SK-N-SH (cell line): ENCODE measurements around the gene SLC35F1. TPM values are rescaled to one million over a fixed set of nuclear protein-coding genes. Genes with fewer than 3 reads are reported as not detected.

Experiments used
- CTCF ChIA-PET: fragments of 300-600, 350-600 bp; formaldehyde crosslinking; extraction: SDS; loops from one replicate; lab custom pipeline; 2021; lab: Yijun Ruan, JAX
- POLR2A ChIA-PET: fragments of 350-600 bp; sonication (Branson Sonifier 250); formaldehyde crosslinking; extraction: SDS; loops from one replicate; lab custom pipeline; 2020; ENCODE audit warnings: antibody characterized with exemption, inconsistent platforms; lab: Yijun Ruan, JAX
- DNase-seq: peaks from one replicate; pipeline ENCODE4 v3.0.0; 2012
- H2AFZ ChIP-seq: fragments of 200-600 bp; sonication (generic); 2 replicates; pipeline ENCODE4 v1.8.1; 2016; ENCODE audit warnings: antibody characterized with exemption, mild to moderate bottlenecking, low read depth
- H3F3A ChIP-seq: fragments of 200-600 bp; sonication (generic); replicated peaks from 2 replicates; pipeline ENCODE3; 2016; ENCODE audit warnings: antibody characterized with exemption, mild to moderate bottlenecking; ENCODE audit not compliant: insufficient read depth
- H3K27ac ChIP-seq, 2 experiments: fragments of 200-500 bp in 1 of 2; fragments of 200-600 bp in 1 of 2; sonication (Bioruptor generic) in 1 of 2; sonication (generic), shearing (Covaris generic) in 1 of 2; 2 replicates each; pipeline versions ENCODE4 v1.5.1 to v1.6.1; 2014 to 2016; ENCODE audit warnings: low read depth in 2 of 2, inconsistent platforms in 1 of 2, low read length in 1 of 2, mild to moderate bottlenecking in 1 of 2, mixed read lengths in 1 of 2
- H3K27me3 ChIP-seq: fragments of 200-600 bp; sonication (generic), shearing (Covaris generic); 2 replicates; pipeline ENCODE4 v1.6.1; 2016; ENCODE audit warnings: mixed run types; ENCODE audit not compliant: insufficient read depth
- H3K36me3 ChIP-seq, 2 experiments: fragments of 200-500 bp in 1 of 2; fragments of 200-600 bp in 1 of 2; sonication (Bioruptor generic) in 1 of 2; sonication (generic) in 1 of 2; replicated peaks in 1 of 2; 2 replicates each; pipeline versions ENCODE3 to v1.5.1; 2014 to 2016; ENCODE audit warnings: low read length in 1 of 2, mild to moderate bottlenecking in 1 of 2; ENCODE audit not compliant: insufficient read depth in 2 of 2, control insufficient read depth in 1 of 2
- H3K4me1 ChIP-seq, 2 experiments: fragments of 200-500 bp in 1 of 2; fragments of 200-600 bp in 1 of 2; sonication (Bioruptor generic) in 1 of 2; sonication (generic), shearing (Covaris generic) in 1 of 2; 2 replicates each; pipeline versions ENCODE4 v1.5.1 to v1.6.1; 2014 to 2016; ENCODE audit warnings: low read depth in 1 of 2, low read length in 1 of 2, mixed run types in 1 of 2; ENCODE audit not compliant: insufficient read depth in 2 of 2, control insufficient read depth in 1 of 2
- H3K4me2 ChIP-seq: fragments of 200-600 bp; sonication (generic), shearing (Covaris generic); 2 replicates; pipeline ENCODE4 v1.6.1; 2017; ENCODE audit warnings: mixed run types
- H3K4me3 ChIP-seq, 2 experiments: fragments of 200-500 bp in 1 of 2; fragments of 200-600 bp in 1 of 2; sonication (Bioruptor generic) in 1 of 2; sonication (generic), shearing (Covaris generic) in 1 of 2; 2 replicates each; pipeline versions ENCODE4 v1.5.1 to v1.8.1; 2014 to 2016; ENCODE audit warnings: low read depth in 2 of 2, inconsistent platforms in 1 of 2, low read length in 1 of 2, mild to moderate bottlenecking in 1 of 2, mixed read lengths in 1 of 2, moderate library complexity in 1 of 2
- H3K79me2 ChIP-seq: fragments of 200-600 bp; sonication (generic); 2 replicates; pipeline ENCODE4 v1.8.1; 2017; ENCODE audit warnings: mild to moderate bottlenecking; ENCODE audit not compliant: insufficient read depth
- H3K9ac ChIP-seq: fragments of 200-600 bp; sonication (generic); 2 replicates; pipeline ENCODE4 v1.6.1; 2017; ENCODE audit warnings: mixed run types
- H3K9me2 ChIP-seq: fragments of 200-600 bp; sonication (generic); 2 replicates; pipeline ENCODE4 v1.6.1; 2017; ENCODE audit warnings: mixed run types
- H3K9me3 ChIP-seq: fragments of 200-600 bp; sonication (generic); 2 replicates; pipeline ENCODE4 v1.6.1; 2017; ENCODE audit warnings: mixed run types, mild to moderate bottlenecking, moderate library complexity
- H4K20me1 ChIP-seq: fragments of 200-600 bp; sonication (generic); 2 replicates; pipeline ENCODE4 v1.6.1; 2017; ENCODE audit warnings: mild to moderate bottlenecking, mixed run types; ENCODE audit not compliant: insufficient read depth
- EZH2phosphoT487 ChIP-seq: fragments of 200-600 bp; sonication (generic); IDR thresholded peaks from 2 replicates; pipeline ENCODE4 v1.6.1; 2017; ENCODE audit warnings: low read depth, mixed run types, mild to moderate bottlenecking, antibody characterized with exemption, moderate library complexity, borderline replicate concordance
- FOXJ3 ChIP-seq: sonication (generic); formaldehyde crosslinking; IDR thresholded peaks from 2 replicates; pipeline ENCODE4 v1.5.1; 2020; ENCODE audit warnings: mild to moderate bottlenecking, missing genetic modification reagents
- FOXM1 ChIP-seq: IDR thresholded peaks from 2 replicates; pipeline ENCODE4 v1.4.0; 2012; ENCODE audit warnings: low read depth, mild to moderate bottlenecking
- GATA2 ChIP-seq: sonication (generic); formaldehyde crosslinking; IDR thresholded peaks from 2 replicates; pipeline ENCODE4 v1.5.0; 2020; ENCODE audit warnings: mild to moderate bottlenecking, missing genetic modification reagents
- JUND ChIP-seq: IDR thresholded peaks from 2 replicates; pipeline ENCODE4 v1.4.0; 2012
- MEF2A ChIP-seq: IDR thresholded peaks from 2 replicates; pipeline ENCODE4 v1.4.0; 2012; ENCODE audit warnings: low read depth, borderline replicate concordance
- MXI1 ChIP-seq: IDR thresholded peaks from 2 replicates; pipeline ENCODE4 v1.6.1; 2012; ENCODE audit warnings: mild to moderate bottlenecking, low read depth, low read length, improper control_type of control experiment
- NRF1 ChIP-seq: IDR thresholded peaks from 2 replicates; pipeline ENCODE4 v1.6.1; 2012; ENCODE audit warnings: low read depth, mild to moderate bottlenecking, low read length
- RAD21 ChIP-seq: IDR thresholded peaks from 2 replicates; pipeline ENCODE4 v1.6.1; 2012; ENCODE audit warnings: mild to moderate bottlenecking, low read length
- RFX5 ChIP-seq: IDR thresholded peaks from 2 replicates; pipeline ENCODE4 v1.6.1; 2012; ENCODE audit warnings: mild to moderate bottlenecking, improper control_type of control experiment, low read length
- YY1 ChIP-seq: IDR thresholded peaks from 2 replicates; pipeline ENCODE4 v1.4.0; 2012; ENCODE audit warnings: low read depth, mild to moderate bottlenecking
- WGBS: methylation state at CpG from one replicate; pipeline ENCODE4 v1.1.6; 2017; ENCODE audit warnings: low lambda C conversion rate; 5-methylcytosine and 5-hydroxymethylcytosine counted together
- polyA plus RNA-seq, 3 experiments: library from polyadenylated mRNA; depleted of rRNA; stranded (reverse); fragments of >200 nt; gene quantifications; 2 replicates each; pipeline ENCODE4 v1.2.3, GENCODE V29; 2012
- TF ChIP-seq, protein P1 (sequence below): IDR thresholded peaks from 2 replicates; pipeline ENCODE4 v1.4.0; 2012; ENCODE audit warnings: low read depth

Gene SLC35F1
- polyA plus RNA-seq, 1 of the 3 experiments (the other 2 are of a cell fraction), result under 0.01 TPM

DNA sequence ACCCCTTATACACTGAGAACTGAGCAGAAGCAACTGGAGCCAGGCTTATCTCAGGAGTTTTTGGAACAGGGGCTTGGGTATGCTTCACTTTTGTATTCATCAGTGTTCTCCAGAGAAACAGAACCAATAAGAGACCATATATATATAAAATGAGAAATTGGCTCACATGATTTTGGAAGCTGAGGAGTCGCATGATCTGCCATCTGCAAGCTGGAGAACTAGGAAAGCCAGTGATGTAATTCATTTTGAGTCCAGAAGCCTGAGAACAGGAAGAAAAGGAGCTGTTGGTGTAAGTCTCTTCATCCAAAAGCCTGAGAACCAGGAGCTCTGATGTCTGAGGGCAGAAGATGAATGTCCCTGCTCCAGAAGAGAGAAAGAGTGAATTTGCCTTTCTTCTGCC is 272.0 kb downstream of the SLC35F1 start (continued):
- no peak for TF ChIP-seq RFX5
- no peak for TF ChIP-seq JUND
- no peak for TF ChIP-seq FOXM1

DNA sequence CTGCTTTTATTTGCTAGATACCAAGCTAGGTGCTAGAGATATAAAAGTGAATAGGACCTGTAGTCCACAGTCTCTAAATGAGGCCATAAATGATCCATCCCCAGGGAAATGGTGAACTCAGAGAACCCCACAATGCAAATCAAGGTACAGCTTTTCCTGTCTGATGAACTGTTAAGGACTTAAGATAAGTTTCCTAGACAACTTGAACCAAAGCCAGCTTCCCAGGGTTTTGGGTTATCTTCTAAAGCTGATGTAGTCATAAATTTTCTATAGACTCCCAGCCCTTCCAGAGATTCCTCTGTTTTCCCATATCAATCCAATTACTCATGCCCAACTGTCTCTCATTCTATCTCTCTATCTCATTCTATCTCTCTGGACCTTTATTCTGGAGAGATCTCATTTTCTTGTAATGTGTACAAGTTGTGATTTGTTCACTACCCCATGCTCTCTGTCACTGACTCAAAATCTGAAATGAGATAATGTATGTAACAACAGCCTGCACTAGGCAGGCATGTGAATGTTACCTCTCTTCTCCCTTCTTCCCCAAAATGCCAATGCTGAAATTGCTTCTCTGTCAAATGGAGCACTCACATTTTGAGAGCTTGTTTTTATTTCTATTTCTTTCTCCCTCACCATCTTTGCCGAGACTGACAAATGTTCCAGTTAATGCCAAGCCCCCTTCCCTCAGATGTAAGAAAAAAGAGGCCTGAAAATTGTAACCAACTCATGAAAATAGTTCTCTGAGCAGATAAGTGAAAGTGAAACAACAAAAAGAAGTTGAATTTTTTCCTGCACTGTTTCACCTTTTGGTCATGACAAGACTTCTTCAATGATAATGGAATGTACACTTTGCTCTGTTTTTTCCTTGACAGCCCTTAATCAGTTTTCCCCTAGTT is 279.9 kb downstream of the SLC35F1 start:
- no peak for TF ChIP-seq EZH2phosphoT487
- no peak for TF ChIP-seq RAD21
- no peak for TF ChIP-seq MXI1
- no peaks in the 10 kb centered on the region for H4K20me1 ChIP-seq
- no peak overlapping the region for H2AFZ ChIP-seq
- POLR2A ChIA-PET, result no interaction called here
- WGBS, result 16% methylated on average over 1 of the region's 1 CpG
- no peaks in the 10 kb centered on the region for H3K79me2 ChIP-seq
- H3K9me2 ChIP-seq, result no peaks in the 10 kb centered on the region
- H3K4me3 ChIP-seq, result no peak overlapping the region
- DNase-seq, result no peak
- H3K36me3 ChIP-seq, result no peaks in the 10 kb centered on the region
- no peaks in the 10 kb centered on the region for H3K9me3 ChIP-seq
- CTCF ChIA-PET, result no interaction called here
- H3K27me3 ChIP-seq, result no peaks in the 10 kb centered on the region; the same call in 1 of the 2 replicates
- no peak overlapping the region for H3K4me2 ChIP-seq
- peaks cover 0 to 12% of the 10 kb centered on the region in 2 experiments; a peak in 2 of 4 replicates for H3K4me1 ChIP-seq
- H3K9ac ChIP-seq, result no peak overlapping the region
- no peaks in the 10 kb centered on the region for H3F3A ChIP-seq
- no peak overlapping the region for H3K27ac ChIP-seq

DNA sequence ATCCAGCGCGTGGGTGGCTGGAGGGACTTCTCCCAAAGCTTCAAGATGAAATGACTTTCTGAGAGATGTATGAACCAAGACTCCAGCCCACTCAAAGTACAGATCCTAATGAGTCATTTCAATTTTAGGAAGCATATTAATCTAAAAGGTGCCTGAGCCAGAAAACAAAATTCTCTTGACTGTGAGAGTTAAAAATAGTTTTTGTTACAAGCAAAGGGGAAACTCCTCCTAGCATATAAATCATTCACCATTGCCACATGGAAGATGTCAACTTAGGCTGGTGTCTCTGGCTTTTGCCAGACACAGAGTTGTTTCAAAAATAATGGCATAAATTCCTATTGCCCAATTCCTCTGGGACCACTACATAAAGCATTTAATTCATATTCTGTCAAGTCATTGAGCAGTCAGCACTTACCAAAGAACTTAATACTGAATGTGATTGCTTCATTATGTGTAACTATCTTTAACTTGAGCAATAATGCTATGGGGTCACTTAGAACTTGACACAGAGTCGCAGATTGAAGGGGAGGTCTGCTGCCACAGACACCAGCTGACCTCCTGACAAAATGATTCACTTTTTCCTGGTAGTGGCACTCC is 280.6 kb downstream of the SLC35F1 start:
- H3K4me2 ChIP-seq, result no peak overlapping the region
- H3K27me3 ChIP-seq, result no peaks in the 10 kb centered on the region
- H3K27ac ChIP-seq, result no peak overlapping the region
- DNase-seq, result no peak
- WGBS, result 22% methylated on average over 3 of the region's 3 CpGs
- H3K4me1 ChIP-seq, result peaks cover 0 to 12% of the 10 kb centered on the region in 2 experiments; a peak in 2 of 4 replicates
- no peaks in the 10 kb centered on the region for H3K9me2 ChIP-seq
- H3K79me2 ChIP-seq, result no peaks in the 10 kb centered on the region
- no peak overlapping the region for H3K9ac ChIP-seq
- TF ChIP-seq FOXJ3 (CRISPR knock-in tag), result no peak
- no peak for TF ChIP-seq NRF1
- TF ChIP-seq YY1, result no peak
- no peak for TF ChIP-seq MEF2A
- TF ChIP-seq GATA2 (CRISPR knock-in tag), result no peak
- TF ChIP-seq, protein P1, sequence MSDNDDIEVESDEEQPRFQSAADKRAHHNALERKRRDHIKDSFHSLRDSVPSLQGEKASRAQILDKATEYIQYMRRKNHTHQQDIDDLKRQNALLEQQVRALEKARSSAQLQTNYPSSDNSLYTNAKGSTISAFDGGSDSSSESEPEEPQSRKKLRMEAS, result no peak
- H3K36me3 ChIP-seq, result no peaks in the 10 kb centered on the region
- POLR2A ChIA-PET, result no interaction called here
- no peak overlapping the region for H2AFZ ChIP-seq
- H4K20me1 ChIP-seq, result no peaks in the 10 kb centered on the region
- no peaks in the 10 kb centered on the region for H3K9me3 ChIP-seq
- H3K4me3 ChIP-seq, result no peak overlapping the region
- no peaks in the 10 kb centered on the region for H3F3A ChIP-seq
- CTCF ChIA-PET, result no interaction called here
